Pancreas (tissue), 10 donors: Measurements from ENCODE around the gene CROCC2. TPM values are rescaled to one million over a fixed set of nuclear protein-coding genes. Genes with fewer than 3 reads are reported as not detected.

Experiments used
- ATAC-seq, 4 donors: fragments of 200-7000 bp; cut with Tn5 transposase; one replicate each; pipeline versions ENCODE4 v1.8.0 to v1.9.1; 2020; ENCODE audit warnings: mild to moderate bottlenecking in 4 of 4, moderate library complexity in 4 of 4
- DNase-seq, 6 donors: peaks; one replicate each; pipeline ENCODE4 v3.0.0-alpha.2; 2020
- FAIRE-seq: peaks from 2 replicates; lab custom pipeline; 2012; peaks lifted over from hg19 to GRCh38; lab: Jason Lieb, UNC
- H3K27ac ChIP-seq, 4 donors: fragments of 200-600 bp; sonication (generic); 1 replicate in 3 of 4; 2 replicates in 1 of 4; pipeline versions ENCODE4 v1.5.0 to v1.8.0; 2020
- H3K27me3 ChIP-seq, 4 donors: fragments of 200-600 bp; one replicate each; pipeline ENCODE4 v1.8.0; 2021
- H3K36me3 ChIP-seq, 3 donors: fragments of 200-600 bp; sonication (generic) in 1 of 3; one replicate each; pipeline versions ENCODE4 v1.5.0 to v1.8.0; 2020 to 2021
- H3K4me1 ChIP-seq, 3 donors: fragments of 200-600 bp; one replicate each; pipeline ENCODE4 v1.8.0; 2021
- H3K4me3 ChIP-seq, 4 donors: fragments of 200-600 bp; sonication (generic) in 2 of 4; one replicate each; pipeline versions ENCODE4 v1.5.0 to v1.8.0; 2020 to 2021
- H3K9me3 ChIP-seq, 4 donors: fragments of 200-600 bp; one replicate each; pipeline ENCODE4 v1.8.0; 2021
- CTCF ChIP-seq, 4 donors: fragments of 200-600 bp; sonication (generic) in 3 of 4; IDR thresholded peaks; one replicate each; pipeline versions ENCODE4 v1.5.0 to v1.8.0; 2021; ENCODE audit warnings: antibody characterized with exemption in 4 of 4
- WGBS, 2 donors: extraction: QIAGEN DNeasy Blood & Tissue Kit; methylation state at CpG; one replicate each; pipeline ENCODE4 v1.1.7; 2013; 5-methylcytosine and 5-hydroxymethylcytosine counted together
- intact Hi-C, 3 donors: fragments of 100-400 bp; cut with DNase I; formaldehyde crosslinking; loops; one replicate each; pipeline versions ENCODE4 v1.11.1 to v1.14.2; 2022
- polyA plus RNA-seq, 2 donors: library from polyadenylated mRNA; stranded (reverse); fragments of 200-250 nt; gene quantifications; one replicate each; pipeline ENCODE4 v1.2.3, GENCODE V29; 2013
- total RNA-seq, 6 donors: library from RNA; stranded (reverse); fragmentation: NEBNext Ultra II Directional in 4 of 6; extraction: Animal tissue kit (Norgen Biotek cat#: 25700) in 4 of 6; gene quantifications; one replicate each; pipeline versions ENCODE4 v1.2.1 to v1.2.4, GENCODE V29; 2021 to 2023
- donor health status: healthy with polysubstance abuse.
- donor health status: DM: no; HTN: no; CAD: no; lungs with moderate emphysema.
- donor health status: DM: no; HTN: no; CAD: no.
- donor health status: control.
- donor health status: control.
- donor health status: Bipolar disorder and iron deficiency.
- donor health status: DM: yes; HTN: yes; CAD: no.
- donor health status: DM: no; HTN: no; CAD: no.
- donor health status: DM: no; HTN: no; CAD: no.
- donor health status: DM: yes; HTN: yes; CAD: no.

Gene CROCC2
- total and polyA plus RNA-seq, 8 donors, result 0.04 to 0.05 (median 0.04) TPM; not detected in 5

GRCh38 chr2:240935103-240935876 lies 29.2 kb downstream of the CROCC2 start:
- WGBS, 2 donors, result 86 to 90% methylated on average over 25 of the region's 25 CpGs
- no peak overlapping the region for H3K27ac ChIP-seq
- no peak for TF ChIP-seq CTCF (IDR thresholded peaks at IDR 0.05)
- FAIRE-seq (no peak), ATAC-seq (no peak), DNase-seq (peak in 4 of 6 donors; percentile 3 to 55 (median 14))
- H3K27me3 ChIP-seq, result no peaks in the 10 kb centered on the region
- H3K4me3 ChIP-seq, result no peak overlapping the region
- no peaks in the 10 kb centered on the region for H3K36me3 ChIP-seq
- intact Hi-C loops, result no loop called here
- no peaks in the 10 kb centered on the region for H3K9me3 ChIP-seq
- no peaks in the 10 kb centered on the region for H3K4me1 ChIP-seq

GRCh38 chr2:240936106-240936505 lies 30.0 kb downstream of the CROCC2 start:
- DNase-seq, result peak in 1 of 6 donors; percentile 3
- intact Hi-C loops, result no loop called here
- 75 to 82% methylated on average over 9 of the region's 9 CpGs for WGBS, 2 donors
- no peak for FAIRE-seq
- no peaks in the 10 kb centered on the region for H3K36me3 ChIP-seq
- H3K9me3 ChIP-seq, result no peaks in the 10 kb centered on the region
- H3K27ac ChIP-seq, result no peak overlapping the region
- no peaks in the 10 kb centered on the region for H3K4me1 ChIP-seq
- H3K4me3 ChIP-seq, result no peak overlapping the region
- H3K27me3 ChIP-seq, result no peaks in the 10 kb centered on the region
- ATAC-seq, result no peak
- TF ChIP-seq CTCF (IDR thresholded peaks at IDR 0.05), result no peak

- 88 to 89% methylated on average over 7 of the region's 7 CpGs for WGBS, 2 donors
- FAIRE-seq, result no peak
- H3K9me3 ChIP-seq, result no peaks in the 10 kb centered on the region
- H3K27me3 ChIP-seq, result no peaks in the 10 kb centered on the region
- DNase-seq, result peak in 2 of 6 donors; percentile 4 to 11
- TF ChIP-seq CTCF (IDR thresholded peaks at IDR 0.05), result no peak
- intact Hi-C loops, result no loop called here
- H3K4me3 ChIP-seq, result no peak overlapping the region
- H3K27ac ChIP-seq, result no peak overlapping the region
- H3K4me1 ChIP-seq, result no peaks in the 10 kb centered on the region
- H3K36me3 ChIP-seq, result no peaks in the 10 kb centered on the region
- ATAC-seq, result no peak
Observed at GRCh38 chr2:240946046-240946445, 39.9 kb downstream of the CROCC2 start.

GRCh38 chr2:240946654-240947053 lies 40.5 kb downstream of the CROCC2 start:
- FAIRE-seq (no peak), ATAC-seq (no peak), DNase-seq (peak in 2 of 6 donors; percentile 3 to 14)
- no peaks in the 10 kb centered on the region for H3K9me3 ChIP-seq
- intact Hi-C loops, result no loop called here
- H3K27ac ChIP-seq, result no peak overlapping the region
- TF ChIP-seq CTCF (IDR thresholded peaks at IDR 0.05), result no peak
- H3K36me3 ChIP-seq, result no peaks in the 10 kb centered on the region
- no peaks in the 10 kb centered on the region for H3K4me1 ChIP-seq
- 85 to 94% methylated on average over 5 of the region's 5 CpGs for WGBS, 2 donors
- H3K4me3 ChIP-seq, result no peak overlapping the region
- no peaks in the 10 kb centered on the region for H3K27me3 ChIP-seq

GRCh38 chr2:240947176-240947575 lies 41.0 kb downstream of the CROCC2 start:
- no peak overlapping the region for H3K27ac ChIP-seq
- H3K27me3 ChIP-seq, result no peaks in the 10 kb centered on the region
- no peaks in the 10 kb centered on the region for H3K9me3 ChIP-seq
- no peak overlapping the region for H3K4me3 ChIP-seq
- TF ChIP-seq CTCF (IDR thresholded peaks at IDR 0.05), result no peak
- intact Hi-C loops, result no loop called here
- H3K4me1 ChIP-seq, result no peaks in the 10 kb centered on the region
- FAIRE-seq, result no peak
- no peak for ATAC-seq
- no peaks in the 10 kb centered on the region for H3K36me3 ChIP-seq
- WGBS, 2 donors, result 72 to 80% methylated on average over 6 of the region's 6 CpGs
- peak in 2 of 6 donors; percentile 2 to 11 for DNase-seq
